ENCODE data around the gene SPSB2. TPM values are rescaled to one million over a fixed set of nuclear protein-coding genes. Genes with fewer than 3 reads are reported as not detected.

The SPSB2 gene
- total and polyA plus RNA-seq, 2 experiments from 2014 or later: 8.2 to 13.1 TPM

- ATAC-seq (peak; percentile 68), DNase-seq (ENCODE audit: low spot score) (peak; percentile 80)
- Histone ChIP-seq H3K9me2 (ENCODE audit: insufficient read depth) (no peaks in the 10 kb centered on the region), H3K4me2 (no peak overlapping the region), H3K27ac (ENCODE audit: low read depth) (no peak overlapping the region), H2AFZ (no peak overlapping the region), H3K27me3 (ENCODE audit: insufficient read depth) (no peaks in the 10 kb centered on the region), H3F3A (replicated peaks; ENCODE audit: low read depth) (peaks cover 6% of the 10 kb centered on the region; the same call in 1 of the 2 replicates), H3K36me3 (ENCODE audit: insufficient read depth) (peaks cover 7% of the 10 kb centered on the region), H4K20me1 (replicated peaks; ENCODE audit: insufficient read depth) (peaks cover 3% of the 10 kb centered on the region; the same call in 1 of the 2 replicates), H3K4me3 (no peak overlapping the region), H3K79me2 (replicated peaks; ENCODE audit: insufficient read depth) (no peaks in the 10 kb centered on the region), H3K4me1 (ENCODE audit: insufficient read depth) (peaks cover 5% of the 10 kb centered on the region; the same call in 1 of the 2 replicates)
- Mint-ChIP-seq H3K36me3 (ENCODE audit: low read depth) (peaks cover 68% of the 10 kb centered on the region), H3K27ac (no peak overlapping the region), H3K4me3 (no peak overlapping the region; the same call in 2 of the 3 replicates), H3K4me1 (peaks cover 24% of the 10 kb centered on the region), H3K9me3 (no peaks in the 10 kb centered on the region), H3K27me3 (ENCODE audit: insufficient read depth, low read depth, poor library complexity) (peaks cover 25% of the 10 kb centered on the region)
- no peak for TF ChIP-seq ZNF462 (CRISPR knock-in tag; IDR thresholded peaks at IDR 0.05)
- TF ChIP-seq REST (IDR thresholded peaks at IDR 0.05; ENCODE audit: unreplicated experiment): no peak
- no peak for TF ChIP-seq ZNF114 (CRISPR knock-in tag; IDR thresholded peaks at IDR 0.05)
- TF ChIP-seq POLR2AphosphoS5 (IDR thresholded peaks at IDR 0.05; ENCODE audit: low read depth): no peak
- TF ChIP-seq CTCF (conservative IDR thresholded peaks at IDR 0.05; ENCODE audit: low read depth in 2 of 2): no peak
- no peak for TF ChIP-seq ZNF331 (CRISPR knock-in tag; IDR thresholded peaks at IDR 0.05; ENCODE audit: low read depth)
Observed at GRCh38 chr12:6839482-6840201, 33.5 kb downstream of the SPSB2 start.

Measured in GM23338 (cell line).